ENCODE results near the gene ARHGAP21. TPM values are rescaled to one million over a fixed set of nuclear protein-coding genes. Genes with fewer than 3 reads are reported as not detected.

ARHGAP21 gene
- total RNA-seq, 4 donors from 2014 or later = 25.9 to 43.4 (median 34.3) TPM

DNA sequence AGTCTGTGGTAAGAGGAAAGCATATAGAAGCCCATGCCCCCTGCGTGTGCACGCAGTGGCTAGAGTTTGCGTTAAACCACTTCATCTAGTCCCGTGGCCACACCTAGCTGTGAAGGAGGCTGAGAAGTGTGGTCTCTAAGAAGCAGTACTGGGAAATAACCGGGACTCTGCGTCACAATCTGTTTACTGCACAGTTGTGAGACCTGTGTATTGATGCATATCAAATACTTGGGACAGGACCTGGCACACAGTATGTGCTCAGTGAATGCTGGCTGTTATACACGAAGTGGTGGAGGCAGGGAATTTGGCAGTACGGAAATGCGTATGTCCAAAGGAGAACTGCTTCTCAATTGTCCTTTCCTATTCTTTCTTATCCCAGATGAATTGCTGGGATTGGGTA, 149.5 kb downstream of the ARHGAP21 start:
- WGBS = 92% methylated on average over 9 of the region's 9 CpGs
- TF ChIP-seq POLR2AphosphoS5 (IDR thresholded peaks at IDR 0.05) = no peak
- TF ChIP-seq EP300 (IDR thresholded peaks at IDR 0.05) = no peak
- TF ChIP-seq, protein P1, sequence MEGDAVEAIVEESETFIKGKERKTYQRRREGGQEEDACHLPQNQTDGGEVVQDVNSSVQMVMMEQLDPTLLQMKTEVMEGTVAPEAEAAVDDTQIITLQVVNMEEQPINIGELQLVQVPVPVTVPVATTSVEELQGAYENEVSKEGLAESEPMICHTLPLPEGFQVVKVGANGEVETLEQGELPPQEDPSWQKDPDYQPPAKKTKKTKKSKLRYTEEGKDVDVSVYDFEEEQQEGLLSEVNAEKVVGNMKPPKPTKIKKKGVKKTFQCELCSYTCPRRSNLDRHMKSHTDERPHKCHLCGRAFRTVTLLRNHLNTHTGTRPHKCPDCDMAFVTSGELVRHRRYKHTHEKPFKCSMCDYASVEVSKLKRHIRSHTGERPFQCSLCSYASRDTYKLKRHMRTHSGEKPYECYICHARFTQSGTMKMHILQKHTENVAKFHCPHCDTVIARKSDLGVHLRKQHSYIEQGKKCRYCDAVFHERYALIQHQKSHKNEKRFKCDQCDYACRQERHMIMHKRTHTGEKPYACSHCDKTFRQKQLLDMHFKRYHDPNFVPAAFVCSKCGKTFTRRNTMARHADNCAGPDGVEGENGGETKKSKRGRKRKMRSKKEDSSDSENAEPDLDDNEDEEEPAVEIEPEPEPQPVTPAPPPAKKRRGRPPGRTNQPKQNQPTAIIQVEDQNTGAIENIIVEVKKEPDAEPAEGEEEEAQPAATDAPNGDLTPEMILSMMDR (IDR thresholded peaks at IDR 0.05) = no peak
- no peak for TF ChIP-seq POLR2A (IDR thresholded peaks at IDR 0.05)
- no peaks in the 10 kb centered on the region for H3K4me1 ChIP-seq
- DNase-seq (ENCODE audit: low spot score in 2 of 2) = no peak
- H3K36me3 ChIP-seq = no peaks in the 10 kb centered on the region
- no peaks in the 10 kb centered on the region for H3K27me3 ChIP-seq
- H3K4me3 ChIP-seq = no peak overlapping the region
- no peaks in the 10 kb centered on the region for H3K9me3 ChIP-seq
- H3K27ac ChIP-seq = no peak overlapping the region

DNA sequence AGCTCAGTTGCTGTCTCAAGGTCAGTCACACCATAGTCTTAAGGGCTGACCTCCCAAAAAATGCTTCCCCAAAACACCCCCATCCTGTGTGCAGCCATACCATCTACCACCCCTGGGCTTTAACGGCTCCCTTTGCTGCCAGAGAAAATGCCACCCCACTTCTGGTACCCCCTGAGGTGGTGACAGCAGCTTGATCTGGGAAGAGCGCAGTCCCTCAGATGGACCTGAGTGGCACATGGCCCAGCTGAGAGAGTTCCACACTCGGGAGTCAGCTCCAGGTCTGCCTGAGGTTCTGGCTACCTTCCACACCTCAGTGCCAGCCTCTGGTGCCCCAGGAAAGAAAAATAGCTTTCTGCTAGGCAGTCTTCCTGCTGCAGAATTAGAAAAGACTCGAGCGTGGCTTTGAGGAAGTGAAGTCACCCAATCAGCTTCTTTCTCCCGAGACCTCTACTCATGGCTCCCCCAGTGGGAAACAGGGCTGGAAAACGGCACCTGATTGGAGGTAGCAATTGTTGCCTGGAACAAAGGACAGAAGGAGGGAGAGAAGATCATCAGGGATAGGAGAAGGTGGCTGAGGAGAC, 151.7 kb downstream of the ARHGAP21 start:
- Histone ChIP-seq H3K4me3 (no peak overlapping the region), H3K27me3 (no peaks in the 10 kb centered on the region), H3K9me3 (no peaks in the 10 kb centered on the region), H3K27ac (no peak overlapping the region), H3K4me1 (no peaks in the 10 kb centered on the region), H3K36me3 (no peaks in the 10 kb centered on the region)
- WGBS = 56% methylated on average over 7 of the region's 7 CpGs
- TF ChIP-seq POLR2A (IDR thresholded peaks at IDR 0.05) (no peak), EP300 (IDR thresholded peaks at IDR 0.05) (no peak), POLR2AphosphoS5 (IDR thresholded peaks at IDR 0.05) (no peak)
- TF ChIP-seq, protein P1 (IDR thresholded peaks at IDR 0.05) = no peak
- no peak for DNase-seq (ENCODE audit: low spot score in 2 of 2)

DNA sequence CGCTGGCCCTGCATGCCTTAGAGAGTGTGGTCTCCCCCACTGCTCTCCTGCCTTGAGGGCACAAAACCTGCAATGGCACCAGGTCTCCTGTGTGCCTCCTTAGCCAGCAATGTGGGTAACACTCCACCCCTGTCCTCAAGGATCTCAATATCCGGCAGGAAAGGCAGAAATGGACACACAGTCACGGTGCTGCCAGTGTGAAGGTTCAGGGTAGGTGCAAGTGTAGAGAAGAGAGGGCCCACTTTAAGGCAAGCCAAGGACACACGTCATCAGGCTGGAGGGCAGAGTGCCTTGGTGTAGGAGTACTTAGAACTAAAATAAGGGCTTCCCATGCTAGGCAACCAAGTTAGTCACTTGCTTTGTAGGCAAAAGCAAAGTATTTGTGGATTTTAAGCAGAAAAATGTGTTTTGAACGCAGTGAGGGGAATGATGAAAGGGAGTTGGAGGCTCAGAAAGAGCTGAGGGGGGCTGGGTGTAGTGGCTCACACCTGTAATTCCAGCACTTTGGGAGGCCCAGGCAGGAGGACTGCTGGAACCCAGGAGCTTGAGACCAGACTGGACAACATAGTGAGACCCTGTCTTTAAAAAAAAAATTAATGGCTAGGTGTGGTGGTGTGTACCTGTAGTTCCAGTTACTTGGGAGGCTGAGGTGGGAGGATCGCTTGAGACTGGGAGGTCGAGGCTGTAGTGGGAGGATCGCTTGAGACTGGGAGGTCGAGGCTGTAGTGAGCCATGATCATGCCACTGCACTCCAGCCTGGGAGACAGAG, 152.8 kb downstream of the ARHGAP21 start:
- no peaks in the 10 kb centered on the region for H3K4me1 ChIP-seq
- 89% methylated on average over 8 of the region's 9 CpGs for WGBS
- DNase-seq (ENCODE audit: low spot score in 2 of 2) = no peak
- H3K4me3 ChIP-seq = no peak overlapping the region
- no peaks in the 10 kb centered on the region for H3K9me3 ChIP-seq
- no peaks in the 10 kb centered on the region for H3K27me3 ChIP-seq
- TF ChIP-seq POLR2AphosphoS5 (IDR thresholded peaks at IDR 0.05) (no peak), EP300 (IDR thresholded peaks at IDR 0.05) (no peak), POLR2A (IDR thresholded peaks at IDR 0.05) (no peak)
- TF ChIP-seq, protein P1 (IDR thresholded peaks at IDR 0.05) = no peak
- H3K27ac ChIP-seq = no peak overlapping the region
- no peaks in the 10 kb centered on the region for H3K36me3 ChIP-seq

DNA sequence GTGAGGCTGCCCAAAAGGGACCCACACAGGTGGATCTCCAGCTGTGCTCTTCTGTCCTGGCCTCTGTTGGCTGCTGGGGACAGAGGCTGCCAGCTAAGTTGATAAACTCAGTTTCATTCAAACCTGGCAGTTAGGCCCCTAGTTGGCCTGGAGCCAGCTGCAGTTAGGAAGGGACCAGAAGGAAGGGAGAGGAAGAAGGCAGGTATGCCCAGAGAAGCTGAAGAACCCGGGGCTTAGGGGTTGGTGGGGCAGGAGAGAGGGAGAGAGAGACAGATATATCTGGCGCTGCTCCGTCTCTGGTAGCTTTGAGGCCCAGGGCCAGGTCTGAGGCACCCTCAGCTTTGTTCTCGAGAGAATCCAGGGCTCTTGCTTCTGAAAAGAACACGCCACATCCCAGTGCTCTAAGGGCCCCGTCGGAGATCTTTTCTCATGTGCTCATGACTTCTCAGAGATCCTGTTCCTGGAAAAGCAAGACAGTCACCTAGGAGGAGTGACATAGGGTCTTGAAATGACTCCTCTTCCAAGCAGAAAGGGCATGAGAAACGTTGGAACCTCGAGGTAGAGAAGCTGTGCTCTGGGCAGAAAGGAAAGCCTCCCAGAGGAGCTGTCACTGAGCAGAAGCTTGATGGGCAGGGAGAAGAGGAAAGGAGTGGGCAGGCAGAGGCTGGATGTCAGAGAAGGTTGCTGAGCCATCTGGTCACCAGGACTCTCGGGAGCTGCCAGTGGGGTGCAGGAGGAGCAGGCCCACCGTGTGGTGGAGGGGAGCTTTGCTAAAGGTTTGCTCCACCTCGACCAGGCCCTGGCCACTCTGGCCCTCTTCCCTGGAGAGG, 153.6 kb downstream of the ARHGAP21 start:
- no peak overlapping the region for H3K4me3 ChIP-seq
- H3K9me3 ChIP-seq = no peaks in the 10 kb centered on the region
- DNase-seq (ENCODE audit: low spot score in 2 of 2) = no peak
- H3K27me3 ChIP-seq = no peaks in the 10 kb centered on the region
- H3K36me3 ChIP-seq = no peaks in the 10 kb centered on the region
- 83% methylated on average over 9 of the region's 12 CpGs for WGBS
- H3K4me1 ChIP-seq = no peaks in the 10 kb centered on the region
- TF ChIP-seq, protein P1 (IDR thresholded peaks at IDR 0.05) = no peak
- TF ChIP-seq EP300 (IDR thresholded peaks at IDR 0.05) = no peak
- no peak for TF ChIP-seq POLR2A (IDR thresholded peaks at IDR 0.05)
- no peak for TF ChIP-seq POLR2AphosphoS5 (IDR thresholded peaks at IDR 0.05)
- H3K27ac ChIP-seq = no peak overlapping the region

DNA sequence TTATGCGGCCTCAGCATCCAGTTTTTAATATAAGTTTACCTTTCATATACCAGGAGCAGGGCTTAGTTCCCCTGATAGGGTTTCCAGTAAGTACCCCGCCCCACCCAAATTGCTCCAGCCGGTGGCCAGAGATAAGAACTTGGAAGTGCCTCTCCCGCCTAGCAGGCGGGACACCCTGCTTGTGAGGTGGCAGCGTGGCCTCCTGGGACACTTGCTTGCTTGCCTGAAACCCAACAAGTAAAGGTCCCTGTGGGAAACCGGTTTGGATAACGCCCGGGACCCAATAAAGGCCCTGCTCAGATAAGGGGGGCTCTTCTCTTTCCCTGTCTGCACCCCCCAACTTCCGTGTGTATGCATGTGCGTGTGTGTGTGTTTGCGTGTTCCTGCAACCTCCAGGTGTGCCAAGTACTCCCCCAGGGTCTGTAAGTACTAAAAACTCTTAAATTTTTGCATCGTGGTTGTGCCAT, 154.3 kb downstream of the ARHGAP21 start:
- Histone ChIP-seq H3K27me3 (no peaks in the 10 kb centered on the region), H3K27ac (no peak overlapping the region), H3K9me3 (no peaks in the 10 kb centered on the region), H3K4me3 (no peak overlapping the region), H3K36me3 (no peaks in the 10 kb centered on the region), H3K4me1 (no peaks in the 10 kb centered on the region)
- no peak for DNase-seq (ENCODE audit: low spot score in 2 of 2)
- WGBS = 87% methylated on average over 10 of the region's 13 CpGs
- TF ChIP-seq, protein P1 (IDR thresholded peaks at IDR 0.05) = no peak
- TF ChIP-seq POLR2A (IDR thresholded peaks at IDR 0.05) (no peak), POLR2AphosphoS5 (IDR thresholded peaks at IDR 0.05) (no peak), EP300 (IDR thresholded peaks at IDR 0.05) (no peak)
